PC-3 (cell line): Measurements from ENCODE around the gene FH.

ENCODE experiments used
- EZH2 ChIP-seq: fragments of 300-600 bp; sonication (generic); IDR thresholded peaks from one replicate; pipeline ENCODE4 v1.6.1; 2017; ENCODE audit warnings: antibody characterized with exemption, mild to moderate bottlenecking, low read length; ENCODE audit not compliant: unreplicated experiment
- EZH2phosphoT487 ChIP-seq: fragments of 300-600 bp; sonication (generic); IDR thresholded peaks from 2 replicates; pipeline ENCODE4 v1.6.1; 2018; ENCODE audit warnings: mild to moderate bottlenecking, antibody characterized with exemption, low read length, borderline replicate concordance
- TF ChIP-seq, protein P1 (sequence below): fragments of 300-600 bp; sonication (generic); conservative IDR thresholded peaks from 2 replicates; pipeline ENCODE4 v1.5.1; 2017; ENCODE audit warnings: antibody characterized with exemption, low read depth, mild to moderate bottlenecking, low read length

DNA sequence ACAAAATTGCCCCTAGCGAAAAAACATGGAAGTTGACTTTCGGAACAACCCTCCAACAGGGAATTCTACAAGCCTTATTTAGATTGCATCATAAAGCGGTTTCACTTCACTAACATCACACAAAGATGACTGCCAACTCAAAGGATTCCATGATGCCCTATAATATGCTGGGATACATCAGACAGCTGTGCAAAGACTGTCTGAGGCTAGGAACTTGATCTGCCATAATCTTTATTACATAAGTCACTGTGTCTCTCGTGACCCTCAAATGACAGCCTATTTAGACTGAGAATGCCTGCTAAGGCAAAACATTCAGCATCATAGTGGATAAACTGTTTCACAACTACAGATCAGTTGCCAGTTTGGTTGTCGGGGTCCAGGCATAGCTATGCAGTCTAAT is 23.8 kb downstream of the FH start:
- TF ChIP-seq, protein P1, sequence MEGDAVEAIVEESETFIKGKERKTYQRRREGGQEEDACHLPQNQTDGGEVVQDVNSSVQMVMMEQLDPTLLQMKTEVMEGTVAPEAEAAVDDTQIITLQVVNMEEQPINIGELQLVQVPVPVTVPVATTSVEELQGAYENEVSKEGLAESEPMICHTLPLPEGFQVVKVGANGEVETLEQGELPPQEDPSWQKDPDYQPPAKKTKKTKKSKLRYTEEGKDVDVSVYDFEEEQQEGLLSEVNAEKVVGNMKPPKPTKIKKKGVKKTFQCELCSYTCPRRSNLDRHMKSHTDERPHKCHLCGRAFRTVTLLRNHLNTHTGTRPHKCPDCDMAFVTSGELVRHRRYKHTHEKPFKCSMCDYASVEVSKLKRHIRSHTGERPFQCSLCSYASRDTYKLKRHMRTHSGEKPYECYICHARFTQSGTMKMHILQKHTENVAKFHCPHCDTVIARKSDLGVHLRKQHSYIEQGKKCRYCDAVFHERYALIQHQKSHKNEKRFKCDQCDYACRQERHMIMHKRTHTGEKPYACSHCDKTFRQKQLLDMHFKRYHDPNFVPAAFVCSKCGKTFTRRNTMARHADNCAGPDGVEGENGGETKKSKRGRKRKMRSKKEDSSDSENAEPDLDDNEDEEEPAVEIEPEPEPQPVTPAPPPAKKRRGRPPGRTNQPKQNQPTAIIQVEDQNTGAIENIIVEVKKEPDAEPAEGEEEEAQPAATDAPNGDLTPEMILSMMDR: no peak
- TF ChIP-seq EZH2 (no peak), EZH2phosphoT487 (no peak)
